ENCODE results near the gene LONP1.

Gene LONP1

GRCh38 chr19:5680437-5681368, 39.2 kb downstream of the LONP1 start, which contains the start of the genes HSD11B1L and MICOS13:
Gene HSD11B1L, plus strand, starts transcription at chr19:5681027. Its CDS starts 3,806 bp downstream, at chr19:5684833.
Gene MICOS13, minus strand, starts transcription at chr19:5680516. Its CDS starts 30 bp downstream, at chr19:5680486.
- Histone ChIP-seq H2AK5ac (ENCODE audit: low read length, severe bottlenecking) (peak within 1 kb of the TSS; percentile 3), H3K27ac (ENCODE audit: low read length, poor library complexity, severe bottlenecking) (peak within 1 kb of the TSS; percentile 80), H3K27me3 (ENCODE audit: control insufficient read depth in 1 of 2, insufficient read depth in 1 of 2, low read length in 2 of 2) (no peaks in the 10 kb centered on the region), H2BK120ac (ENCODE audit: low read depth, low read length) (peak within 1 kb of the TSS; percentile 78), H2BK15ac (ENCODE audit: low read depth, poor library complexity, severe bottlenecking) (peak within 1 kb of the TSS; percentile 60), H3K9me3 (ENCODE audit: control insufficient read depth, low read length) (no peaks in the 10 kb centered on the region), H3K9ac (ENCODE audit: low read length) (peak within 1 kb of the TSS; percentile 96), H3K4me1 (ENCODE audit: control insufficient read depth, insufficient read depth, low read depth, low read length) (peaks cover 23% of the 10 kb centered on the region), H2BK5ac (ENCODE audit: low read depth, low read length, poor library complexity, severe bottlenecking) (peak within 1 kb of the TSS; percentile 66), H3K23ac (ENCODE audit: low read length in 2 of 2) (peak within 1 kb of the TSS in 1 of 2 experiments; percentile 90), H4K8ac (ENCODE audit: low read length) (peak within 1 kb of the TSS; percentile 85), H3K36me3 (ENCODE audit: control insufficient read depth in 1 of 2, insufficient read depth in 2 of 2, low read depth in 1 of 2, low read length in 2 of 2) (peaks cover 5 to 25% of the 10 kb centered on the region in 2 experiments), H3K4me2 (ENCODE audit: low read length, poor library complexity, severe bottlenecking) (peak within 1 kb of the TSS; percentile 87), H3K79me1 (replicated peaks; ENCODE audit: low read length, poor library complexity, severe bottlenecking) (peaks cover 29% of the 10 kb centered on the region), H3K4me3 (ENCODE audit: insufficient read depth in 1 of 2, low read depth in 1 of 2, low read length in 2 of 2) (peak within 1 kb of the TSS; percentile 74 to 99), H3K4ac (ENCODE audit: low read depth in 1 of 2, low read length in 2 of 2) (peak within 1 kb of the TSS; percentile 41 to 94), H3K14ac (ENCODE audit: low read length in 2 of 2) (peak within 1 kb of the TSS in 1 of 2 experiments; percentile 90), H3K18ac (ENCODE audit: low read depth in 1 of 2, low read length in 2 of 2) (peak within 1 kb of the TSS; percentile 88 to 92), H2BK12ac (ENCODE audit: low read length in 2 of 2) (peak within 1 kb of the TSS; percentile 55 to 61), H2AFZ (ENCODE audit: low read depth, low read length) (peak within 1 kb of the TSS; percentile 29), H4K91ac (ENCODE audit: low read length) (peak within 1 kb of the TSS; percentile 70)
- WGBS = 3% methylated on average over 92 of the region's 94 CpGs
- DNase-seq = peak; percentile 99

- Histone ChIP-seq H3K4ac (ENCODE audit: low read depth in 1 of 2, low read length in 2 of 2) (peak overlapping the region; percentile 7 to 52), H2BK5ac (ENCODE audit: low read depth, low read length, poor library complexity, severe bottlenecking) (no peak overlapping the region), H3K4me2 (ENCODE audit: low read length, poor library complexity, severe bottlenecking) (peak overlapping the region; percentile 86), H3K27ac (ENCODE audit: low read length, poor library complexity, severe bottlenecking) (peak overlapping the region; percentile 17), H3K4me1 (ENCODE audit: control insufficient read depth, insufficient read depth, low read depth, low read length) (peaks cover 23% of the 10 kb centered on the region), H4K8ac (ENCODE audit: low read length) (peak overlapping the region; percentile 2), H3K9ac (ENCODE audit: low read length) (peak overlapping the region; percentile 96), H3K79me1 (replicated peaks; ENCODE audit: low read length, poor library complexity, severe bottlenecking) (peaks cover 29% of the 10 kb centered on the region), H3K4me3 (ENCODE audit: insufficient read depth in 1 of 2, low read depth in 1 of 2, low read length in 2 of 2) (peak overlapping the region; percentile 74 to 99), H3K9me3 (ENCODE audit: control insufficient read depth, low read length) (no peaks in the 10 kb centered on the region), H3K14ac (ENCODE audit: low read length in 2 of 2) (peak overlapping the region in 1 of 2 experiments; percentile 90), H2BK120ac (ENCODE audit: low read depth, low read length) (no peak overlapping the region), H2AFZ (ENCODE audit: low read depth, low read length) (peak overlapping the region; percentile 6), H2AK5ac (ENCODE audit: low read length, severe bottlenecking) (no peak overlapping the region), H3K23ac (ENCODE audit: low read length in 2 of 2) (no peak overlapping the region), H3K18ac (ENCODE audit: low read depth in 1 of 2, low read length in 2 of 2) (peak overlapping the region; percentile 56 to 76), H2BK15ac (ENCODE audit: low read depth, poor library complexity, severe bottlenecking) (peak overlapping the region; percentile 60), H4K91ac (ENCODE audit: low read length) (peak overlapping the region; percentile 8), H2BK12ac (ENCODE audit: low read length in 2 of 2) (peak overlapping the region in 1 of 2 experiments; percentile 1), H3K27me3 (ENCODE audit: control insufficient read depth in 1 of 2, insufficient read depth in 1 of 2, low read length in 2 of 2) (no peaks in the 10 kb centered on the region), H3K36me3 (ENCODE audit: control insufficient read depth in 1 of 2, insufficient read depth in 2 of 2, low read depth in 1 of 2, low read length in 2 of 2) (peaks cover 5 to 24% of the 10 kb centered on the region in 2 experiments)
- no peak for DNase-seq
- 2% methylated on average over 22 of the region's 23 CpGs for WGBS
Observed at GRCh38 chr19:5680084-5680436, 39.9 kb downstream of the LONP1 start.

GRCh38 chr19:5679289-5680083, 40.5 kb downstream of the LONP1 start:
- Histone ChIP-seq H3K14ac (ENCODE audit: low read length in 2 of 2) (peak overlapping the region in 1 of 2 experiments; percentile 90), H3K4ac (ENCODE audit: low read depth in 1 of 2, low read length in 2 of 2) (peak overlapping the region; percentile 7 to 52), H3K4me1 (ENCODE audit: control insufficient read depth, insufficient read depth, low read depth, low read length) (peaks cover 23% of the 10 kb centered on the region), H2AK5ac (ENCODE audit: low read length, severe bottlenecking) (peak overlapping the region; percentile 3), H3K9ac (ENCODE audit: low read length) (peak overlapping the region; percentile 96), H2BK5ac (ENCODE audit: low read depth, low read length, poor library complexity, severe bottlenecking) (no peak overlapping the region), H3K27ac (ENCODE audit: low read length, poor library complexity, severe bottlenecking) (no peak overlapping the region), H3K36me3 (ENCODE audit: control insufficient read depth in 1 of 2, insufficient read depth in 2 of 2, low read depth in 1 of 2, low read length in 2 of 2) (peaks cover 5 to 19% of the 10 kb centered on the region in 2 experiments), H3K9me3 (ENCODE audit: control insufficient read depth, low read length) (no peaks in the 10 kb centered on the region), H4K8ac (ENCODE audit: low read length) (peak overlapping the region; percentile 67), H2BK12ac (ENCODE audit: low read length in 2 of 2) (peak overlapping the region; percentile 37 to 45), H2BK120ac (ENCODE audit: low read depth, low read length) (no peak overlapping the region), H3K27me3 (ENCODE audit: control insufficient read depth in 1 of 2, insufficient read depth in 1 of 2, low read length in 2 of 2) (no peaks in the 10 kb centered on the region), H2BK15ac (ENCODE audit: low read depth, poor library complexity, severe bottlenecking) (no peak overlapping the region), H3K4me3 (ENCODE audit: insufficient read depth in 1 of 2, low read depth in 1 of 2, low read length in 2 of 2) (peak overlapping the region; percentile 74 to 99), H3K79me1 (replicated peaks; ENCODE audit: low read length, poor library complexity, severe bottlenecking) (peaks cover 29% of the 10 kb centered on the region), H4K91ac (ENCODE audit: low read length) (peak overlapping the region; percentile 20), H3K23ac (ENCODE audit: low read length in 2 of 2) (peak overlapping the region in 1 of 2 experiments; percentile 90), H3K18ac (ENCODE audit: low read depth in 1 of 2, low read length in 2 of 2) (peak overlapping the region; percentile 56 to 76), H3K4me2 (ENCODE audit: low read length, poor library complexity, severe bottlenecking) (peak overlapping the region; percentile 86), H2AFZ (ENCODE audit: low read depth, low read length) (peak overlapping the region; percentile 6)
- 54% methylated on average over 26 of the region's 26 CpGs for WGBS
- DNase-seq = no peak
